Lung (tissue), 12 donors: ENCODE measurements around the gene XPO1. TPM values are rescaled to one million over a fixed set of nuclear protein-coding genes. Genes with fewer than 3 reads are reported as not detected.

Experiments used
- ATAC-seq: fragments of 200-7000 bp; cut with Tn5 transposase; one replicate; pipeline ENCODE4 v1.9.1; 2020; ENCODE audit warnings: moderate number of reproducible peaks; ENCODE audit not compliant: insufficient read depth, low FRiP score
- DNase-seq, 3 donors: peaks; one replicate each; pipeline ENCODE4 v3.0.0-alpha.2; 2013 to 2017
- H3K27ac ChIP-seq, 2 donors: one replicate each; pipeline ENCODE4 v1.5.1; 2013; ENCODE audit warnings: mild to moderate bottlenecking in 2 of 2, moderate library complexity in 2 of 2, control low read depth in 1 of 2, inconsistent platforms in 1 of 2, low read depth in 1 of 2, low read length in 1 of 2
- H3K27me3 ChIP-seq, 3 donors: one replicate each; pipeline ENCODE4 v1.5.1; 2013; ENCODE audit warnings: low read length in 2 of 3; ENCODE audit not compliant: control insufficient read depth in 3 of 3, insufficient read depth in 3 of 3
- H3K36me3 ChIP-seq, 4 donors: one replicate each; pipeline ENCODE4 v1.5.1; 2013; ENCODE audit warnings: low read length in 4 of 4, mild to moderate bottlenecking in 1 of 4, moderate library complexity in 1 of 4; ENCODE audit not compliant: control insufficient read depth in 4 of 4, insufficient read depth in 4 of 4
- H3K4me1 ChIP-seq, 5 donors: one replicate each; pipeline ENCODE4 v1.5.1; 2013; ENCODE audit warnings: low read length in 5 of 5, mild to moderate bottlenecking in 2 of 5, moderate library complexity in 1 of 5; ENCODE audit not compliant: control insufficient read depth in 5 of 5, insufficient read depth in 5 of 5
- H3K4me3 ChIP-seq: one replicate; pipeline ENCODE4 v1.5.1; 2013; ENCODE audit warnings: mild to moderate bottlenecking, control low read depth, moderate library complexity
- H3K9ac ChIP-seq, 2 donors: one replicate each; pipeline ENCODE4 v1.5.1; 2013; ENCODE audit warnings: low read length in 2 of 2, control low read depth in 1 of 2; ENCODE audit not compliant: insufficient read depth in 1 of 2
- H3K9me3 ChIP-seq, 4 donors: one replicate each; pipeline ENCODE4 v1.5.1; 2013; ENCODE audit warnings: low read length in 3 of 4, mild to moderate bottlenecking in 1 of 4, moderate library complexity in 1 of 4; ENCODE audit not compliant: control insufficient read depth in 4 of 4, insufficient read depth in 3 of 4
- WGBS, 2 donors: extraction: QIAGEN DNeasy Blood & Tissue Kit; methylation state at CpG; one replicate each; pipeline ENCODE4 v1.1.7; 2013; 5-methylcytosine and 5-hydroxymethylcytosine counted together
- polyA plus RNA-seq, 2 donors: library from polyadenylated mRNA; stranded (reverse); fragments of 200-250 nt; gene quantifications; one replicate each; pipeline ENCODE4 v1.2.1, GENCODE V29; 2013
- total RNA-seq, 2 donors: library from RNA; depleted of rRNA in 1 of 2; stranded (reverse); fragments of >200 nt in 1 of 2; gene quantifications; one replicate each; pipeline ENCODE4 v1.2.1, GENCODE V29; 2014 to 2021
- TF ChIP-seq, protein P1 (sequence below): IDR thresholded peaks from 2 replicates; pipeline ENCODE4 v1.5.1; 2012; ENCODE audit warnings: mild to moderate bottlenecking; ENCODE audit errors: control extremely low read depth, extremely low read depth
- donor health status: control.
- donor health status: control.
- donor health status: Bipolar disorder and iron deficiency.
- donor health status: healthy.
- donor health status: DM: yes; HTN: yes; CAD: no.

XPO1 gene
- total and polyA plus RNA-seq, 4 donors, result 57.9 to 568 (median 85.9) TPM

DNA sequence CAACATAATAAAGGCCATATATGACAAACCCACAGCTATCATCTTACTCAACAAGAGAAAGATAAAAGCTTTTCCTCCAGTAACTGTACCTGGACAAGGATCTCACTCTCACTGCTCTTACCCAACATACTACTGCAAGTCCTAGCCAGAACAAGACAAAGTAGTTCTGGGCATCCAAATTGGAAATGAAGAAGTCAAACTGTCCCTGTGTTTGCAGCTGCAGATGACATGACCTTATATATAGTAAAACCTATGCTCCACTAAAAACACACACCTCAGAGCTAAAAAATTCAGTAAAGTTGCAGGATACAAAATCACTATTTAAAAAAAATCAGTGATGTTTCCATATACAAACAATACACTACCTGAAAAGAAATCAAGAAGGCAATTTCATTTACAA, 99.5 kb downstream of the XPO1 start:
- H3K27ac ChIP-seq, result no peak overlapping the region
- DNase-seq (no peak), ATAC-seq (no peak)
- TF ChIP-seq, protein P1, sequence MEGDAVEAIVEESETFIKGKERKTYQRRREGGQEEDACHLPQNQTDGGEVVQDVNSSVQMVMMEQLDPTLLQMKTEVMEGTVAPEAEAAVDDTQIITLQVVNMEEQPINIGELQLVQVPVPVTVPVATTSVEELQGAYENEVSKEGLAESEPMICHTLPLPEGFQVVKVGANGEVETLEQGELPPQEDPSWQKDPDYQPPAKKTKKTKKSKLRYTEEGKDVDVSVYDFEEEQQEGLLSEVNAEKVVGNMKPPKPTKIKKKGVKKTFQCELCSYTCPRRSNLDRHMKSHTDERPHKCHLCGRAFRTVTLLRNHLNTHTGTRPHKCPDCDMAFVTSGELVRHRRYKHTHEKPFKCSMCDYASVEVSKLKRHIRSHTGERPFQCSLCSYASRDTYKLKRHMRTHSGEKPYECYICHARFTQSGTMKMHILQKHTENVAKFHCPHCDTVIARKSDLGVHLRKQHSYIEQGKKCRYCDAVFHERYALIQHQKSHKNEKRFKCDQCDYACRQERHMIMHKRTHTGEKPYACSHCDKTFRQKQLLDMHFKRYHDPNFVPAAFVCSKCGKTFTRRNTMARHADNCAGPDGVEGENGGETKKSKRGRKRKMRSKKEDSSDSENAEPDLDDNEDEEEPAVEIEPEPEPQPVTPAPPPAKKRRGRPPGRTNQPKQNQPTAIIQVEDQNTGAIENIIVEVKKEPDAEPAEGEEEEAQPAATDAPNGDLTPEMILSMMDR, result no peak
- H3K4me1 ChIP-seq, result peaks cover 0 to 31% (median 0%) of the 10 kb centered on the region in 5 donors
- no peak overlapping the region for H3K9ac ChIP-seq
- H3K4me3 ChIP-seq, result no peak overlapping the region
- no peaks in the 10 kb centered on the region for H3K27me3 ChIP-seq
- H3K36me3 ChIP-seq, result peaks cover 0 to 3% (median 0%) of the 10 kb centered on the region in 4 donors
- peaks cover 0 to 3% (median 0%) of the 10 kb centered on the region in 4 donors for H3K9me3 ChIP-seq

DNA sequence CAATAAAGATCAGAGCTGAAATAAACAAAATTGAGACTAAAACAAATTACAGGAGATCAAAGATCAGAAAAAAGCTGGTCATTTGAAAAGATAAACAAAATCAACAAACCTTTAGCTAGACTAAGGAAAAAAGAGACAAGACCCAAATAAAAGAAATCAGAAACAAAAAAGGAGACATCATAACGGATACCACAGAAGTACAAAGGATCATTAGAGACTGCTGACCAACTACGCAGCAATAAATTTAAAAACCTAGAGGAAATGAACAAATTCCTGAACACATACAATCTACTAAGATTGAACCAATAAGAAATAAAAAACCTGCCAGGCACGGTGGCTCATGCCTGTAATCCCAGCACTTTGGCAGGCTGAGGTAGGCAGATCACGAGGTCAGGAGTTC, 101.0 kb downstream of the XPO1 start:
- Histone ChIP-seq H3K27ac (no peak overlapping the region), H3K9me3 (peaks cover 0 to 3% (median 0%) of the 10 kb centered on the region in 4 donors), H3K4me3 (no peak overlapping the region), H3K36me3 (no peaks in the 10 kb centered on the region), H3K9ac (no peak overlapping the region), H3K4me1 (peaks cover 0 to 35% (median 0%) of the 10 kb centered on the region in 5 donors), H3K27me3 (no peaks in the 10 kb centered on the region)
- ATAC-seq (no peak), DNase-seq (no peak)
- TF ChIP-seq, protein P1, result no peak
- 90 to 94% methylated on average over 4 of the region's 4 CpGs for WGBS, 2 donors

DNA sequence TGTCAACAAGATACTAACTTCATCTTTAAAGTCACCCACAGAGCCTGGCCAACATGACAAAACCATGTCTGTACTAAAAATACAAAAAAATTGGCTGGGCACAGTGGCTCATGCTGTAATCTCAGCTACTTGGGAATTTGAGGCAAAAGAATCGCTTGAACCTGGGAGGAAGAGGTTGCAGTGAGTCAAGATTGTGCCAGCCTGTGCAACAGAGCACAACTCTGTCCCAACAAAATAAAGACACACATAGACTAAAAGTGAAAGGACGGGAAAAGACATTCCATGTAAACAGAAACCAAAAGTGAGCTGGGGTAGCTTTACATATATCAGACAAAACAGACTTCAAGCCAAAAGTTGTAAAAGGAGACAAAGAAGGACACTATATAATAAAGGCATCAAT, 102.1 kb downstream of the XPO1 start:
- no peak overlapping the region for H3K4me3 ChIP-seq
- 28 to 38% methylated on average over 2 of the region's 2 CpGs for WGBS, 2 donors

More for the DNA sequence above, 102.1 kb downstream of the XPO1 start:
- TF ChIP-seq, protein P1, result no peak
- Histone ChIP-seq H3K27ac (peak overlapping the region in 1 of 2 donors; percentile 33), H3K27me3 (no peaks in the 10 kb centered on the region), H3K4me1 (peaks cover 0 to 32% (median 0%) of the 10 kb centered on the region in 5 donors), H3K9me3 (peaks cover 0 to 3% (median 0%) of the 10 kb centered on the region in 4 donors), H3K9ac (no peak overlapping the region), H3K36me3 (no peaks in the 10 kb centered on the region)
- ATAC-seq, result no peak
- DNase-seq, result no peak
